Measurements from ENCODE around the gene KCNQ5.
A peak's percentile ranks its signal among the peaks of the same experiment; 100 is the strongest.

Gene KCNQ5

GRCh38 chr6:72742001-72742673 is 120.3 kb downstream of the KCNQ5 start:
- no peak overlapping the region for H3K4me3 ChIP-seq (ENCODE audit: control insufficient read depth, low read depth, low read length)
- TF ChIP-seq CTCF (IDR thresholded peaks at IDR 0.05; ENCODE audit: control insufficient read depth, insufficient read depth, low read depth, low read length, missing control alignments) = no peak
- DNase-seq (ENCODE audit: low read depth) = no peak

GRCh38 chr6:72746276-72746675 is 124.4 kb downstream of the KCNQ5 start:
- no peak for TF ChIP-seq CTCF (IDR thresholded peaks at IDR 0.05; ENCODE audit: control insufficient read depth, insufficient read depth, low read depth, low read length, missing control alignments)
- H3K4me3 ChIP-seq (ENCODE audit: control insufficient read depth, low read depth, low read length) = no peak overlapping the region
- DNase-seq (ENCODE audit: low read depth) = no peak

GRCh38 chr6:72748759-72749158 is 126.9 kb downstream of the KCNQ5 start:
- DNase-seq (ENCODE audit: low read depth) = peak; percentile 88
- no peak overlapping the region for H3K4me3 ChIP-seq (ENCODE audit: control insufficient read depth, low read depth, low read length)
- TF ChIP-seq CTCF (IDR thresholded peaks at IDR 0.05; ENCODE audit: control insufficient read depth, insufficient read depth, low read depth, low read length, missing control alignments) = no peak

- TF ChIP-seq CTCF (IDR thresholded peaks at IDR 0.05; ENCODE audit: control insufficient read depth, insufficient read depth, low read depth, low read length, missing control alignments) = no peak
- H3K4me3 ChIP-seq (ENCODE audit: control insufficient read depth, low read depth, low read length) = no peak overlapping the region
- DNase-seq (ENCODE audit: low read depth) = no peak
Measured at GRCh38 chr6:72755752-72756151, 133.9 kb downstream of the KCNQ5 start.

GRCh38 chr6:72757048-72757447 is 135.2 kb downstream of the KCNQ5 start:
- no peak for DNase-seq (ENCODE audit: low read depth)
- no peak overlapping the region for H3K4me3 ChIP-seq (ENCODE audit: control insufficient read depth, low read depth, low read length)
- no peak for TF ChIP-seq CTCF (IDR thresholded peaks at IDR 0.05; ENCODE audit: control insufficient read depth, insufficient read depth, low read depth, low read length, missing control alignments)

- TF ChIP-seq CTCF (IDR thresholded peaks at IDR 0.05; ENCODE audit: control insufficient read depth, insufficient read depth, low read depth, low read length, missing control alignments) = no peak
- DNase-seq (ENCODE audit: low read depth) = no peak
- no peak overlapping the region for H3K4me3 ChIP-seq (ENCODE audit: control insufficient read depth, low read depth, low read length)
Measured at GRCh38 chr6:72757926-72758325, 136.1 kb downstream of the KCNQ5 start.
